WTC11 (cell line): ENCODE measurements around the gene SMG7. TPM values are rescaled to one million over a fixed set of nuclear protein-coding genes. Genes with fewer than 3 reads are reported as not detected.
A peak's percentile ranks its signal among the peaks of the same experiment; 100 is the strongest.

Experiments
- ATAC-seq: fragments of 200-7000 bp; cut with Tn5 transposase; 2 replicates; pipeline ENCODE4 v1.10.0; 2021; ENCODE audit warnings: mild to moderate bottlenecking, moderate library complexity
- CTCF ChIA-PET: fragments of 300-600 bp; sonication (Branson Sonifier 250); formaldehyde crosslinking; loops from one replicate; lab custom pipeline; 2021; ENCODE audit warnings: antibody characterized with exemption; lab: Charles Lee
- POLR2A ChIA-PET: fragments of 350-600 bp; sonication (Branson Sonifier 250); formaldehyde crosslinking; loops from one replicate; lab custom pipeline; 2021; ENCODE audit warnings: antibody characterized with exemption; lab: Charles Lee
- DNase-seq: peaks from one replicate; pipeline ENCODE4 v3.0.0; 2021; ENCODE audit warnings: low spot score
- H3K27ac Mint-ChIP-seq: 2 replicates; pipeline ENCODE4 v1.8.0; 2021; ENCODE audit warnings: mixed read lengths
- H3K27me3 Mint-ChIP-seq: 2 replicates; pipeline ENCODE4 v1.8.0; 2021; ENCODE audit warnings: low read depth, mild to moderate bottlenecking, moderate library complexity, mixed read lengths
- H3K36me3 Mint-ChIP-seq: 2 replicates; pipeline ENCODE4 v1.8.0; 2021; ENCODE audit warnings: mixed read lengths
- H3K4me1 Mint-ChIP-seq: 2 replicates; pipeline ENCODE4 v1.8.0; 2022; ENCODE audit warnings: mixed read lengths
- H3K4me3 Mint-ChIP-seq: 2 replicates; pipeline ENCODE4 v1.8.0; 2021; ENCODE audit warnings: mild to moderate bottlenecking, moderate library complexity, mixed read lengths
- H3K9me3 Mint-ChIP-seq: 2 replicates; pipeline ENCODE4 v1.8.0; 2021; ENCODE audit warnings: mixed read lengths
- ELF4 ChIP-seq: sonication (generic); formaldehyde crosslinking; IDR thresholded peaks from 2 replicates; pipeline ENCODE4 v1.8.1; 2022; ENCODE audit warnings: low read depth, mild to moderate bottlenecking, moderate library complexity, missing genetic modification reagents
- ERG ChIP-seq: fragments of 250-450 bp; sonication (Bioruptor Pico); IDR thresholded peaks from 2 replicates; pipeline ENCODE4 v1.8.0; 2021; ENCODE audit warnings: mild to moderate bottlenecking
- FOXP1 ChIP-seq: sonication (generic); formaldehyde crosslinking; IDR thresholded peaks from 2 replicates; pipeline ENCODE4 v1.8.0; 2022; ENCODE audit warnings: missing genetic modification reagents, mild to moderate bottlenecking, moderate library complexity, borderline replicate concordance
- HMGA2 ChIP-seq: fragments of 250-450 bp; sonication (Bioruptor Pico); IDR thresholded peaks from 2 replicates; pipeline ENCODE4 v1.4.0; 2021; ENCODE audit warnings: mild to moderate bottlenecking, moderate library complexity
- SMAD4 ChIP-seq: sonication (generic); formaldehyde crosslinking; IDR thresholded peaks from 2 replicates; pipeline ENCODE4 v1.8.0; 2022; ENCODE audit warnings: mild to moderate bottlenecking, missing genetic modification reagents
- STAT6 ChIP-seq: sonication (generic); formaldehyde crosslinking; conservative IDR thresholded peaks from 2 replicates; pipeline ENCODE4 v1.8.1; 2023; ENCODE audit warnings: mild to moderate bottlenecking, low read depth, missing genetic modification reagents, moderate library complexity
- TCF7 ChIP-seq: sonication (generic); formaldehyde crosslinking; IDR thresholded peaks from 2 replicates; pipeline ENCODE4 v1.8.0; 2022; ENCODE audit warnings: mild to moderate bottlenecking, low read depth, missing genetic modification reagents, moderate library complexity
- ZBTB43 ChIP-seq: sonication (generic); formaldehyde crosslinking; IDR thresholded peaks from 2 replicates; pipeline ENCODE4 v1.8.1; 2023; ENCODE audit warnings: mild to moderate bottlenecking, missing genetic modification reagents
- ZNF232 ChIP-seq: sonication (generic); formaldehyde crosslinking; IDR thresholded peaks from 2 replicates; pipeline ENCODE4 v1.8.0; 2022; ENCODE audit warnings: mild to moderate bottlenecking, missing genetic modification reagents
- ZNF263 ChIP-seq: sonication (generic); formaldehyde crosslinking; IDR thresholded peaks from 2 replicates; pipeline ENCODE4 v1.8.1; 2022; ENCODE audit warnings: low read depth, mild to moderate bottlenecking, moderate library complexity, missing genetic modification reagents
- ZNF317 ChIP-seq: sonication (generic); formaldehyde crosslinking; IDR thresholded peaks from 2 replicates; pipeline ENCODE4 v1.8.1; 2023; ENCODE audit warnings: low read depth, mild to moderate bottlenecking, moderate library complexity, missing genetic modification reagents, borderline replicate concordance
- total RNA-seq: library from RNA; stranded (reverse); gene quantifications from 3 replicates; pipeline ENCODE4 v1.2.3, GENCODE V29; 2021
- TF ChIP-seq, protein P1 (sequence below): sonication (generic); formaldehyde crosslinking; IDR thresholded peaks from 2 replicates; pipeline ENCODE4 v1.8.0; 2022; ENCODE audit warnings: mild to moderate bottlenecking, missing genetic modification reagents
- TF ChIP-seq, protein P2 (sequence below): sonication (generic); formaldehyde crosslinking; IDR thresholded peaks from 2 replicates; pipeline ENCODE4 v1.8.0; 2022; ENCODE audit warnings: mild to moderate bottlenecking, missing genetic modification reagents
- TF ChIP-seq, protein P3 (sequence below): sonication (generic); formaldehyde crosslinking; IDR thresholded peaks from 2 replicates; pipeline ENCODE4 v1.8.0; 2022; ENCODE audit warnings: mild to moderate bottlenecking, missing genetic modification reagents
- TF ChIP-seq, protein P4 (sequence below): sonication (generic); formaldehyde crosslinking; IDR thresholded peaks from 2 replicates; pipeline ENCODE4 v1.8.0; 2022; ENCODE audit warnings: missing genetic modification reagents

SMG7 gene
- total RNA-seq, 1 experiment from 2014 or later, result 57.8 TPM

GRCh38 chr1:183543619-183544204, 71.4 kb downstream of the SMG7 start:
- ChIA-PET CTCF (no interaction called here), POLR2A (no interaction called here)
- Mint-ChIP-seq H3K27ac (no peak overlapping the region; the same call in 1 of the 2 replicates), H3K27me3 (no peaks in the 10 kb centered on the region), H3K9me3 (no peaks in the 10 kb centered on the region), H3K4me1 (peaks cover 32% of the 10 kb centered on the region), H3K4me3 (no peak overlapping the region), H3K36me3 (peaks cover 65% of the 10 kb centered on the region)
- TF ChIP-seq, protein P1, sequence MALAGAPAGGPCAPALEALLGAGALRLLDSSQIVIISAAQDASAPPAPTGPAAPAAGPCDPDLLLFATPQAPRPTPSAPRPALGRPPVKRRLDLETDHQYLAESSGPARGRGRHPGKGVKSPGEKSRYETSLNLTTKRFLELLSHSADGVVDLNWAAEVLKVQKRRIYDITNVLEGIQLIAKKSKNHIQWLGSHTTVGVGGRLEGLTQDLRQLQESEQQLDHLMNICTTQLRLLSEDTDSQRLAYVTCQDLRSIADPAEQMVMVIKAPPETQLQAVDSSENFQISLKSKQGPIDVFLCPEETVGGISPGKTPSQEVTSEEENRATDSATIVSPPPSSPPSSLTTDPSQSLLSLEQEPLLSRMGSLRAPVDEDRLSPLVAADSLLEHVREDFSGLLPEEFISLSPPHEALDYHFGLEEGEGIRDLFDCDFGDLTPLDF, result no peak
- TF ChIP-seq ELF4 (CRISPR knock-in tag) (no peak), FOXP1 (CRISPR knock-in tag) (no peak), ZBTB43 (no peak), ERG (CRISPR knock-in tag) (no peak), HMGA2 (CRISPR knock-in tag) (no peak), ZNF232 (CRISPR knock-in tag) (no peak)
- TF ChIP-seq, protein P2, sequence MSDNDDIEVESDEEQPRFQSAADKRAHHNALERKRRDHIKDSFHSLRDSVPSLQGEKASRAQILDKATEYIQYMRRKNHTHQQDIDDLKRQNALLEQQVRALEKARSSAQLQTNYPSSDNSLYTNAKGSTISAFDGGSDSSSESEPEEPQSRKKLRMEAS (CRISPR knock-in tag), result no peak
- DNase-seq (no peak), ATAC-seq (peak; percentile 88)

DNA sequence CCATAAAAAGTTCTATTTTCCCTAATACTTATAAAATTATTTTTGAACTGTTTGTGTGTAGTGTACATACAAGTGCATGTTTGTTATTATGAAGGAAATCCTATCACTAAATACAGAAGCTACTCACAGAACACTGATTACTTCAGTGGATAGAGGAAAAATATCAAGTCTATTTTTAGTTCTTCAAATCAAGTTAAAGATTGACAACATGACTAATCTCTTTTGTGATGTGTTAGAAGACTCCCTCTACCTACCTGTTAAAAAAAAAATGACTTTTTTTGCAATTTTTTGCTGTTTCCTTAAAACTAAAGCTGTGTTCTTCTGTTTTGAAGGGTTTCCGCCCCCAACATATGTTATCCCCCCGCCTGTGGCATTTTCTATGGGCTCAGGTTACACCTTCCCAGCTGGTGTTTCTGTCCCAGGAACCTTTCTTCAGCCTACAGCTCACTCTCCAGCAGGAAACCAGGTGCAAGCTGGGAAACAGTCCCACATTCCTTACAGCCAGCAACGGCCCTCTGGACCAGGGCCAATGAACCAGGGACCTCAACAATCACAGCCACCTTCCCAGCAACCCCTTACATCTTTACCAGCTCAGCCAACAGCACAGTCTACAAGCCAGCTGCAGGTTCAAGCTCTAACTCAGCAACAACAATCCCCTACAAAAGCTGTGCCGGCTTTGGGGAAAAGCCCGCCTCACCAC, 72.4 kb downstream of the SMG7 start:
- Mint-ChIP-seq H3K9me3 (no peaks in the 10 kb centered on the region), H3K36me3 (peaks cover 68% of the 10 kb centered on the region), H3K4me1 (peaks cover 32% of the 10 kb centered on the region), H3K4me3 (no peak overlapping the region), H3K27me3 (no peaks in the 10 kb centered on the region), H3K27ac (peak overlapping the region; percentile 88)
- no peak for TF ChIP-seq STAT6 (CRISPR knock-in tag)
- no peak for TF ChIP-seq SMAD4 (CRISPR knock-in tag)
- TF ChIP-seq ZNF317 (CRISPR knock-in tag), result no peak
- no peak for TF ChIP-seq TCF7 (CRISPR knock-in tag)
- TF ChIP-seq, protein P3, sequence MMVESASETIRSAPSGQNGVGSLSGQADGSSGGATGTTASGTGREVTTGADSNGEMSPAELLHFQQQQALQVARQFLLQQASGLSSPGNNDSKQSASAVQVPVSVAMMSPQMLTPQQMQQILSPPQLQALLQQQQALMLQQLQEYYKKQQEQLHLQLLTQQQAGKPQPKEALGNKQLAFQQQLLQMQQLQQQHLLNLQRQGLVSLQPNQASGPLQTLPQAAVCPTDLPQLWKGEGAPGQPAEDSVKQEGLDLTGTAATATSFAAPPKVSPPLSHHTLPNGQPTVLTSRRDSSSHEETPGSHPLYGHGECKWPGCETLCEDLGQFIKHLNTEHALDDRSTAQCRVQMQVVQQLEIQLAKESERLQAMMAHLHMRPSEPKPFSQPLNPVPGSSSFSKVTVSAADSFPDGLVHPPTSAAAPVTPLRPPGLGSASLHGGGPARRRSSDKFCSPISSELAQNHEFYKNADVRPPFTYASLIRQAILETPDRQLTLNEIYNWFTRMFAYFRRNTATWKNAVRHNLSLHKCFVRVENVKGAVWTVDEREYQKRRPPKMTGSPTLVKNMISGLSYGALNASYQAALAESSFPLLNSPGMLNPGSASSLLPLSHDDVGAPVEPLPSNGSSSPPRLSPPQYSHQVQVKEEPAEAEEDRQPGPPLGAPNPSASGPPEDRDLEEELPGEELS (CRISPR knock-in tag), result no peak
- no peak for TF ChIP-seq ZNF263 (CRISPR knock-in tag)
- TF ChIP-seq, protein P1, result no peak
- TF ChIP-seq, protein P4, sequence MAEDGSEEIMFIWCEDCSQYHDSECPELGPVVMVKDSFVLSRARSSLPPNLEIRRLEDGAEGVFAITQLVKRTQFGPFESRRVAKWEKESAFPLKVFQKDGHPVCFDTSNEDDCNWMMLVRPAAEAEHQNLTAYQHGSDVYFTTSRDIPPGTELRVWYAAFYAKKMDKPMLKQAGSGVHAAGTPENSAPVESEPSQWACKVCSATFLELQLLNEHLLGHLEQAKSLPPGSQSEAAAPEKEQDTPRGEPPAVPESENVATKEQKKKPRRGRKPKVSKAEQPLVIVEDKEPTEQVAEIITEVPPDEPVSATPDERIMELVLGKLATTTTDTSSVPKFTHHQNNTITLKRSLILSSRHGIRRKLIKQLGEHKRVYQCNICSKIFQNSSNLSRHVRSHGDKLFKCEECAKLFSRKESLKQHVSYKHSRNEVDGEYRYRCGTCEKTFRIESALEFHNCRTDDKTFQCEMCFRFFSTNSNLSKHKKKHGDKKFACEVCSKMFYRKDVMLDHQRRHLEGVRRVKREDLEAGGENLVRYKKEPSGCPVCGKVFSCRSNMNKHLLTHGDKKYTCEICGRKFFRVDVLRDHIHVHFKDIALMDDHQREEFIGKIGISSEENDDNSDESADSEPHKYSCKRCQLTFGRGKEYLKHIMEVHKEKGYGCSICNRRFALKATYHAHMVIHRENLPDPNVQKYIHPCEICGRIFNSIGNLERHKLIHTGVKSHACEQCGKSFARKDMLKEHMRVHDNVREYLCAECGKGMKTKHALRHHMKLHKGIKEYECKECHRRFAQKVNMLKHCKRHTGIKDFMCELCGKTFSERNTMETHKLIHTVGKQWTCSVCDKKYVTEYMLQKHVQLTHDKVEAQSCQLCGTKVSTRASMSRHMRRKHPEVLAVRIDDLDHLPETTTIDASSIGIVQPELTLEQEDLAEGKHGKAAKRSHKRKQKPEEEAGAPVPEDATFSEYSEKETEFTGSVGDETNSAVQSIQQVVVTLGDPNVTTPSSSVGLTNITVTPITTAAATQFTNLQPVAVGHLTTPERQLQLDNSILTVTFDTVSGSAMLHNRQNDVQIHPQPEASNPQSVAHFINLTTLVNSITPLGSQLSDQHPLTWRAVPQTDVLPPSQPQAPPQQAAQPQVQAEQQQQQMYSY (CRISPR knock-in tag), result no peak
- no peak for DNase-seq
- CTCF ChIA-PET, result interaction anchor here (1.1 to 1.7 kb wide), 2 partner anchors 78 to 263 kb away, joined by 4 to 7 read pairs; no protein-coding TSS in a partner anchor
- POLR2A ChIA-PET, result no interaction called here
- peak; percentile 66 for ATAC-seq
